ENCODE measurements around the gene RALGAPA2.

The RALGAPA2 gene

GRCh38 chr20:20721489-20721888 is 9.0 kb upstream of the RALGAPA2 start:
- DNase-seq (ENCODE audit: low read depth in 2 of 2), result no peak

GRCh38 chr20:20720158-20720557 is 7.7 kb upstream of the RALGAPA2 start:
- DNase-seq (ENCODE audit: low read depth in 2 of 2), result no peak

GRCh38 chr20:20719411-20719810 is 7.0 kb upstream of the RALGAPA2 start:
- DNase-seq (ENCODE audit: low read depth in 2 of 2), result no peak

- no peak for DNase-seq (ENCODE audit: low read depth in 2 of 2)
Observed at GRCh38 chr20:20713244-20713765, 861 bp upstream of the RALGAPA2 start.

- DNase-seq (ENCODE audit: low read depth in 2 of 2), result no peak
Observed at GRCh38 chr20:20712004-20712473, 405 bp downstream of the RALGAPA2 start.

- DNase-seq (ENCODE audit: low read depth in 2 of 2), result no peak
Observed at GRCh38 chr20:20711413-20711812, 1.0 kb downstream of the RALGAPA2 start.

GRCh38 chr20:20710443-20711315 is 1.8 kb downstream of the RALGAPA2 start:
- no peak for DNase-seq (ENCODE audit: low read depth in 2 of 2)

GRCh38 chr20:20709887-20710286 is 2.6 kb downstream of the RALGAPA2 start:
- DNase-seq (ENCODE audit: low read depth in 2 of 2), result no peak

GRCh38 chr20:20706285-20706684 is 6.2 kb downstream of the RALGAPA2 start:
- DNase-seq (ENCODE audit: low read depth in 2 of 2), result no peak

GRCh38 chr20:20702330-20703245 is 9.9 kb downstream of the RALGAPA2 start:
- no peak for DNase-seq (ENCODE audit: low read depth in 2 of 2)

GRCh38 chr20:20699917-20700316 is 12.5 kb downstream of the RALGAPA2 start:
- DNase-seq (ENCODE audit: low read depth in 2 of 2), result no peak

GRCh38 chr20:20699144-20699543 is 13.3 kb downstream of the RALGAPA2 start:
- no peak for DNase-seq (ENCODE audit: low read depth in 2 of 2)

GRCh38 chr20:20697325-20697845 is 15.1 kb downstream of the RALGAPA2 start:
- DNase-seq (ENCODE audit: low read depth in 2 of 2), result no peak

GRCh38 chr20:20695250-20695816 is 17.1 kb downstream of the RALGAPA2 start:
- DNase-seq (ENCODE audit: low read depth in 2 of 2), result no peak

- no peak for DNase-seq (ENCODE audit: low read depth in 2 of 2)
Observed at GRCh38 chr20:20694591-20694990, 17.9 kb downstream of the RALGAPA2 start.

GRCh38 chr20:20692587-20692986 is 19.9 kb downstream of the RALGAPA2 start:
- DNase-seq (ENCODE audit: low read depth in 2 of 2), result no peak

- no peak for DNase-seq (ENCODE audit: low read depth in 2 of 2)
Observed at GRCh38 chr20:20691477-20692235, 20.8 kb downstream of the RALGAPA2 start.

GRCh38 chr20:20690676-20691476 is 21.6 kb downstream of the RALGAPA2 start:
- no peak for DNase-seq (ENCODE audit: low read depth in 2 of 2)

- DNase-seq (ENCODE audit: low read depth in 2 of 2), result no peak
Observed at GRCh38 chr20:20687319-20687718, 25.1 kb downstream of the RALGAPA2 start.

- no peak for DNase-seq (ENCODE audit: low read depth in 2 of 2)
Observed at GRCh38 chr20:20685635-20686034, 26.8 kb downstream of the RALGAPA2 start.
